HepG2 (cell line): ENCODE data around the gene GNA12. TPM values are rescaled to one million over a fixed set of nuclear protein-coding genes. Genes with fewer than 3 reads are reported as not detected.

Source experiments
- ATAC-seq: fragments of 200-7000 bp; cut with Tn5 transposase; 3 replicates; pipeline ENCODE4 v1.9.1; 2020; ENCODE audit warnings: mild to moderate bottlenecking, moderate library complexity
- BruUV-seq: library from RNA; stranded (reverse); fragments of 400-500 nt; replicated peaks from 2 replicates; lab custom pipeline; 2021; lab: Mats Ljungman, UMichigan
- CTCF ChIA-PET: fragments of 300-600 bp; formaldehyde crosslinking; extraction: SDS; loops from one replicate; lab custom pipeline; 2021; ENCODE audit warnings: low total read pairs, inconsistent platforms, low intra/inter-chr PET ratio; lab: Yijun Ruan, JAX
- POLR2A ChIA-PET: fragments of 350-600 bp; sonication (Branson Sonifier 250); formaldehyde crosslinking; loops from one replicate; lab custom pipeline; 2020; ENCODE audit warnings: antibody characterized with exemption, inconsistent platforms; lab: Yijun Ruan, JAX
- DNase-seq: peaks from one replicate; pipeline ENCODE4 v3.0.0-alpha.2; 2015; ENCODE audit warnings: low spot score
- FAIRE-seq: peaks from 3 replicates; lab custom pipeline; 2011; peaks lifted over from hg19 to GRCh38; lab: Jason Lieb, UNC
- H2AFZ ChIP-seq: one replicate; pipeline ENCODE4 v1.6.1; 2011; ENCODE audit warnings: low read length, inconsistent platforms
- H3K27ac ChIP-seq: fragments of 300-600 bp; 3 replicates; pipeline ENCODE4 v1.8.0; 2011; ENCODE audit warnings: mixed run types, mild to moderate bottlenecking, mixed read lengths, low read length, inconsistent platforms; ENCODE audit not compliant: insufficient read depth; ENCODE audit errors: extremely low read length
- H3K27me3 ChIP-seq, 2 experiments: fragments of 200-600 bp in 1 of 2; 2 replicates in 1 of 2; 3 replicates in 1 of 2; pipeline versions ENCODE4 v1.6.0 to v1.8.0; 2011; ENCODE audit warnings: low read length in 2 of 2, mild to moderate bottlenecking in 2 of 2, moderate library complexity in 2 of 2, inconsistent platforms in 1 of 2; ENCODE audit not compliant: insufficient read depth in 2 of 2, control insufficient read depth in 1 of 2
- H3K36me3 ChIP-seq, 2 experiments: fragments of 200-600 bp in 1 of 2; replicated peaks in 1 of 2; 2 replicates in 1 of 2; 3 replicates in 1 of 2; pipeline versions ENCODE4 v1.5.1 to v1.8.0; 2011; ENCODE audit warnings: low read length in 2 of 2, inconsistent platforms in 1 of 2; ENCODE audit not compliant: insufficient read depth in 2 of 2, control insufficient read depth in 1 of 2
- H3K4me1 ChIP-seq: 2 replicates; pipeline ENCODE4 v1.5.1; 2012; ENCODE audit warnings: low read length, inconsistent platforms; ENCODE audit not compliant: insufficient read depth
- H3K4me2 ChIP-seq: 2 replicates; pipeline ENCODE4 v1.6.0; 2011; ENCODE audit warnings: low read depth, low read length, inconsistent platforms
- H3K4me3 ChIP-seq, 3 experiments: fragments of 200-600 bp in 1 of 3; sonication (generic), shearing (Covaris generic) in 1 of 3; replicated peaks in 1 of 3; 2 replicates each; pipeline ENCODE4 v1.5.1; 2011 to 2016; ENCODE audit warnings: low read length in 3 of 3, inconsistent platforms in 2 of 3, low read depth in 2 of 3, mild to moderate bottlenecking in 2 of 3, control low read depth in 1 of 3, mixed read lengths in 1 of 3; ENCODE audit not compliant: insufficient read depth in 1 of 3
- H3K79me2 ChIP-seq: one replicate; pipeline ENCODE4 v1.6.1; 2011; ENCODE audit warnings: low read length, inconsistent platforms; ENCODE audit not compliant: insufficient read depth
- H3K9ac ChIP-seq: 2 replicates; pipeline ENCODE4 v1.6.0; 2011; ENCODE audit warnings: mild to moderate bottlenecking, low read depth, low read length, inconsistent platforms; ENCODE audit not compliant: insufficient read depth
- H3K9me3 ChIP-seq: 2 replicates; pipeline ENCODE4 v1.5.1; 2012; ENCODE audit warnings: mild to moderate bottlenecking, low read length
- H4K20me1 ChIP-seq: 2 replicates; pipeline ENCODE4 v1.6.0; 2011; ENCODE audit warnings: inconsistent platforms, mild to moderate bottlenecking, low read length, moderate library complexity; ENCODE audit not compliant: insufficient read depth
- ESRRA ChIP-seq: sonication (generic); formaldehyde crosslinking; IDR thresholded peaks from 2 replicates; pipeline ENCODE4 v1.5.1; 2020; ENCODE audit warnings: mild to moderate bottlenecking, low read depth, missing genetic modification reagents
- GLI4 ChIP-seq: sonication (generic); formaldehyde crosslinking; IDR thresholded peaks from 2 replicates; pipeline ENCODE4 v1.5.1; 2020; ENCODE audit warnings: missing genetic modification reagents, mild to moderate bottlenecking, moderate library complexity, borderline replicate concordance
- MEF2D ChIP-seq: sonication (generic); formaldehyde crosslinking; IDR thresholded peaks from 2 replicates; pipeline ENCODE4 v1.5.1; 2020; ENCODE audit warnings: mild to moderate bottlenecking, missing genetic modification reagents
- NR2F2 ChIP-seq: IDR thresholded peaks from 2 replicates; pipeline ENCODE4 v1.6.1; 2012; ENCODE audit warnings: low read depth, inconsistent platforms, borderline replicate concordance
- POLR2AphosphoS2 ChIP-seq: IDR thresholded peaks from 2 replicates; pipeline ENCODE4 v1.6.1; 2011; ENCODE audit warnings: low read depth, low read length, improper control_type of control experiment
- RFX3 ChIP-seq: IDR thresholded peaks from 2 replicates; pipeline ENCODE4 v1.6.1; 2016; ENCODE audit warnings: missing biosample characterization, missing genetic modification reagents
- SKI ChIP-seq: fragments of 450-650 bp; IDR thresholded peaks from one replicate; pipeline ENCODE4 v1.6.1; 2018; ENCODE audit warnings: mild to moderate bottlenecking; ENCODE audit not compliant: partially characterized antibody
- TOE1 ChIP-seq: sonication (generic); formaldehyde crosslinking; IDR thresholded peaks from 2 replicates; pipeline ENCODE4 v1.4.0; 2020; ENCODE audit warnings: mild to moderate bottlenecking, missing genetic modification reagents
- TRIM24 ChIP-seq: sonication (generic); formaldehyde crosslinking; IDR thresholded peaks from 2 replicates; pipeline ENCODE4 v1.8.0; 2022; ENCODE audit warnings: mild to moderate bottlenecking, missing genetic modification reagents
- XRCC5 ChIP-seq: fragments of 200-400 bp; formaldehyde crosslinking; optimal IDR thresholded peaks from 2 replicates; pipeline ENCODE3; 2017; ENCODE audit warnings: mild to moderate bottlenecking, low read length
- ZNF138 ChIP-seq: sonication (generic); formaldehyde crosslinking; IDR thresholded peaks from 2 replicates; pipeline ENCODE4 v1.5.0; 2020; ENCODE audit warnings: mild to moderate bottlenecking, low read depth, missing genetic modification reagents
- ZNF326 ChIP-seq: sonication (generic); formaldehyde crosslinking; IDR thresholded peaks from 2 replicates; pipeline ENCODE4 v1.4.0; 2020; ENCODE audit warnings: missing genetic modification reagents, borderline replicate concordance
- ZNF564 ChIP-seq: sonication (generic); formaldehyde crosslinking; IDR thresholded peaks from 2 replicates; pipeline ENCODE4 v1.8.1; 2023; ENCODE audit warnings: mild to moderate bottlenecking, missing genetic modification reagents
- ZNF772 ChIP-seq: sonication (generic); formaldehyde crosslinking; IDR thresholded peaks from 2 replicates; pipeline ENCODE4 v1.5.0; 2020; ENCODE audit warnings: mild to moderate bottlenecking, missing genetic modification reagents
- ZNF788 ChIP-seq: sonication (generic); formaldehyde crosslinking; IDR thresholded peaks from 2 replicates; pipeline ENCODE4 v1.5.0; 2020; ENCODE audit warnings: mild to moderate bottlenecking, missing genetic modification reagents, borderline replicate concordance
- WGBS: methylation state at CpG from one replicate; pipeline ENCODE4 v1.1.6; 2017; ENCODE audit warnings: low lambda C conversion rate; 5-methylcytosine and 5-hydroxymethylcytosine counted together
- in situ Hi-C: cut with HindIII; loops from 2 replicates; pipeline ENCODE4 v1.10.0; 2017; ENCODE audit warnings: low pct_unique_long_range_greater_than_20kb; ENCODE audit not compliant: extremely low pct_ligation_motif_present
- intact Hi-C: fragments of 100-400 bp; cut with micrococcal nuclease; formaldehyde crosslinking; loops from one replicate; pipeline ENCODE4 v1.10.0; 2022; ENCODE audit not compliant: unreplicated experiment
- polyA plus RNA-seq, 8 experiments: library from polyadenylated mRNA; depleted of rRNA in 3 of 8; stranded (reverse) in 7 of 8; unstranded in 1 of 8; fragments of >200 nt; fragmentation: Illumina TruSeq in 4 of 8; extraction: Trizol in 4 of 8; gene quantifications; 2 replicates each; pipeline versions ENCODE4 v1.2.1 to v1.2.3, GENCODE V29; 2011 to 2016; ENCODE audit warnings: low read depth in 4 of 8, missing spikeins in 1 of 8, mixed read lengths in 1 of 8; ENCODE audit not compliant: insufficient read depth in 1 of 8
- total RNA-seq, 5 experiments: library from RNA; depleted of rRNA; stranded (reverse); fragments of >200 nt; fragmentation: Illumina TruSeq; extraction: Trizol; gene quantifications; 2 replicates each; pipeline ENCODE4 v1.2.3, GENCODE V29; 2016; ENCODE audit warnings: low read depth in 1 of 5
- TF ChIP-seq, protein P1 (sequence below): sonication (generic); formaldehyde crosslinking; IDR thresholded peaks from 2 replicates; pipeline ENCODE4 v1.5.0; 2020; ENCODE audit warnings: mild to moderate bottlenecking, low read depth, missing genetic modification reagents, borderline replicate concordance
- TF ChIP-seq, protein P2 (sequence below): sonication (generic); formaldehyde crosslinking; IDR thresholded peaks from 2 replicates; pipeline ENCODE4 v1.5.1; 2020; ENCODE audit warnings: missing genetic modification reagents, mild to moderate bottlenecking, borderline replicate concordance

Gene GNA12
- total and polyA plus RNA-seq, 2 of the 13 experiments (the other 11 are each of a cell fraction or from before 2014, with no cell fraction given) = 16.2 to 50.9 TPM

DNA sequence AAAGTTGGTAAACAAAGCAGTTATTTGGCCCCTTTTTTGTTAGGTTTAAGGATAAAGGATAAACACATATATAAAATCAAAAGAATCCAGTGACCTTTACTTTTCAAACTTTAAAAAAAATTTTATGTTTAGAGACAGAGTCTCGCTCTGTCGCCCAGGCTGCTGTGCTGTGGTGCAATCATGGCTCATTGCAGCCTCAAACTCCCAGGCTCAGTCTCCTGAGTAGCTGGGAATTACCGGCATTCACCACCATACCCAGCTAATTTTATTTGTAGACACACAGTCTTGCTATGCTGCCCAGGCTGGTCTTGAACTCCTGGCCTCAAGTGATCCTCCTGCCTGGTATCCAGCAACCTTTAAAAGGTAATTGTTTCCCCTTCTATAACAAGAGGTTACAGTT is 31.3 kb downstream of the GNA12 start:
- ChIA-PET POLR2A (interaction anchor here (0.6 to 1.2 kb wide), 3 partner anchors 9 to 55 kb away, joined by 3 to 5 read pairs (median 4); no protein-coding TSS in a partner anchor), CTCF (no interaction called here)
- no peak for DNase-seq
- H2AFZ ChIP-seq = no peak overlapping the region
- no TSS peak for BruUV-seq
- intact Hi-C loops (no loop called here), in situ Hi-C loops (no loop called here)
- no peaks in the 10 kb centered on the region for H3K9me3 ChIP-seq
- 0 out of 5 replicates have a peak, but pooled peaks cover 0 to 4% of the 10 kb centered on the region in 2 experiments for H3K36me3 ChIP-seq
- FAIRE-seq = no peak
- no peak for ATAC-seq
- H3K27me3 ChIP-seq = no peaks in the 10 kb centered on the region
- 82% methylated on average over 3 of the region's 3 CpGs for WGBS
- peaks cover 92% of the 10 kb centered on the region for H3K79me2 ChIP-seq
- no peaks in the 10 kb centered on the region for H4K20me1 ChIP-seq
- no peak overlapping the region for H3K27ac ChIP-seq
- H3K4me1 ChIP-seq = peaks cover 76% of the 10 kb centered on the region
- peak overlapping the region; percentile 86; the same call in 1 of the 2 replicates for H3K4me2 ChIP-seq
- no peak overlapping the region for H3K9ac ChIP-seq
- TF ChIP-seq ZNF788 (CRISPR knock-in tag) (no peak), ESRRA (CRISPR knock-in tag) (no peak), TRIM24 (CRISPR knock-in tag) (no peak), SKI (no peak), ZNF326 (CRISPR knock-in tag) (no peak), NR2F2 (no peak), POLR2AphosphoS2 (no peak), ZNF138 (CRISPR knock-in tag) (no peak), ZNF772 (CRISPR knock-in tag) (no peak), RFX3 (CRISPR knock-in tag) (no peak), ZNF564 (no peak), MEF2D (CRISPR knock-in tag) (no peak), TOE1 (CRISPR knock-in tag) (no peak), GLI4 (CRISPR knock-in tag) (no peak), XRCC5 (no peak)
- TF ChIP-seq, protein P1, sequence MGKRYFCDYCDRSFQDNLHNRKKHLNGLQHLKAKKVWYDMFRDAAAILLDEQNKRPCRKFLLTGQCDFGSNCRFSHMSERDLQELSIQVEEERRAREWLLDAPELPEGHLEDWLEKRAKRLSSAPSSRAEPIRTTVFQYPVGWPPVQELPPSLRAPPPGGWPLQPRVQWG (CRISPR knock-in tag) = no peak
- TF ChIP-seq, protein P2, sequence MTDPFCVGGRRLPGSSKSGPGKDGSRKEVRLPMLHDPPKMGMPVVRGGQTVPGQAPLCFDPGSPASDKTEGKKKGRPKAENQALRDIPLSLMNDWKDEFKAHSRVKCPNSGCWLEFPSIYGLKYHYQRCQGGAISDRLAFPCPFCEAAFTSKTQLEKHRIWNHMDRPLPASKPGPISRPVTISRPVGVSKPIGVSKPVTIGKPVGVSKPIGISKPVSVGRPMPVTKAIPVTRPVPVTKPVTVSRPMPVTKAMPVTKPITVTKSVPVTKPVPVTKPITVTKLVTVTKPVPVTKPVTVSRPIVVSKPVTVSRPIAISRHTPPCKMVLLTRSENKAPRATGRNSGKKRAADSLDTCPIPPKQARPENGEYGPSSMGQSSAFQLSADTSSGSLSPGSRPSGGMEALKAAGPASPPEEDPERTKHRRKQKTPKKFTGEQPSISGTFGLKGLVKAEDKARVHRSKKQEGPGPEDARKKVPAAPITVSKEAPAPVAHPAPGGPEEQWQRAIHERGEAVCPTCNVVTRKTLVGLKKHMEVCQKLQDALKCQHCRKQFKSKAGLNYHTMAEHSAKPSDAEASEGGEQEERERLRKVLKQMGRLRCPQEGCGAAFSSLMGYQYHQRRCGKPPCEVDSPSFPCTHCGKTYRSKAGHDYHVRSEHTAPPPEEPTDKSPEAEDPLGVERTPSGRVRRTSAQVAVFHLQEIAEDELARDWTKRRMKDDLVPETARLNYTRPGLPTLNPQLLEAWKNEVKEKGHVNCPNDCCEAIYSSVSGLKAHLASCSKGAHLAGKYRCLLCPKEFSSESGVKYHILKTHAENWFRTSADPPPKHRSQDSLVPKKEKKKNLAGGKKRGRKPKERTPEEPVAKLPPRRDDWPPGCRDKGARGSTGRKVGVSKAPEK (CRISPR knock-in tag) = no peak
- no peak overlapping the region for H3K4me3 ChIP-seq
